Measurements from ENCODE around the gene CYP4B1. TPM values are rescaled to one million over a fixed set of nuclear protein-coding genes. Genes with fewer than 3 reads are reported as not detected.

Gene CYP4B1
- total RNA-seq, 1 experiment from 2014 or later, result not detected

DNA sequence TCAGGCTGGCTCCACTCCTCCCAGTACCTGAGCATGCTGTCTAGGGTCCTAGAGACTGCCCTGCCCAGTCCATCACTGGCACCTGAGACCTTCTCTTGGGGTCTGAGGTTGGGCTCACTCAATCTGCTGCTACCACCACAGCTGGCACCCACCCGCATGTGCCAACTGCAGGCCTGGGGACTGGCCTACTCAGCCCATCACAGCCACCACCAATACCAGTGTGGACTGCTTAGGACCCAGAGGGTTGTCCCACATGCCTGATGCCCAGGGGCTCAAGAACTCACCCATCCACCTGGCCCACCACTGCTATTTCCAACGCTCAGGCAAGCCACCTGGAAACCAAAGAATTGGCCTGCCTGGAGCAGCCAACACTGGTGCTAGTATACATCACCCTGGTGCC is 63.5 kb downstream of the CYP4B1 start:
- no peak overlapping the region for H2BK12ac ChIP-seq (ENCODE audit: insufficient read length, low read depth, low read length)
- no peaks in the 10 kb centered on the region for H3K23me2 ChIP-seq (ENCODE audit: insufficient read length, low read depth, low read length, poor library complexity, severe bottlenecking)
- H2BK120ac ChIP-seq (ENCODE audit: low read depth, low read length, poor library complexity, severe bottlenecking), result no peak overlapping the region
- no peak overlapping the region; the same call in 1 of the 2 replicates for H3K14ac ChIP-seq (ENCODE audit: insufficient read depth, low read length)
- no peak overlapping the region for H3K27ac Mint-ChIP-seq
- no peak overlapping the region for H4K8ac ChIP-seq (replicated peaks; ENCODE audit: insufficient read length, low read depth, low read length)
- no peak overlapping the region for H3K9ac ChIP-seq (ENCODE audit: extremely low read depth, insufficient read length, low read length)
- H4K5ac ChIP-seq (ENCODE audit: insufficient read length, low read depth, low read length), result no peak overlapping the region
- TF ChIP-seq, protein P1, sequence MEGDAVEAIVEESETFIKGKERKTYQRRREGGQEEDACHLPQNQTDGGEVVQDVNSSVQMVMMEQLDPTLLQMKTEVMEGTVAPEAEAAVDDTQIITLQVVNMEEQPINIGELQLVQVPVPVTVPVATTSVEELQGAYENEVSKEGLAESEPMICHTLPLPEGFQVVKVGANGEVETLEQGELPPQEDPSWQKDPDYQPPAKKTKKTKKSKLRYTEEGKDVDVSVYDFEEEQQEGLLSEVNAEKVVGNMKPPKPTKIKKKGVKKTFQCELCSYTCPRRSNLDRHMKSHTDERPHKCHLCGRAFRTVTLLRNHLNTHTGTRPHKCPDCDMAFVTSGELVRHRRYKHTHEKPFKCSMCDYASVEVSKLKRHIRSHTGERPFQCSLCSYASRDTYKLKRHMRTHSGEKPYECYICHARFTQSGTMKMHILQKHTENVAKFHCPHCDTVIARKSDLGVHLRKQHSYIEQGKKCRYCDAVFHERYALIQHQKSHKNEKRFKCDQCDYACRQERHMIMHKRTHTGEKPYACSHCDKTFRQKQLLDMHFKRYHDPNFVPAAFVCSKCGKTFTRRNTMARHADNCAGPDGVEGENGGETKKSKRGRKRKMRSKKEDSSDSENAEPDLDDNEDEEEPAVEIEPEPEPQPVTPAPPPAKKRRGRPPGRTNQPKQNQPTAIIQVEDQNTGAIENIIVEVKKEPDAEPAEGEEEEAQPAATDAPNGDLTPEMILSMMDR (conservative IDR thresholded peaks at IDR 0.05), result no peak
- H3K79me2 ChIP-seq (ENCODE audit: insufficient read depth, low read length), result no peaks in the 10 kb centered on the region
- no CpG with 5 or more reads among the region's 2 CpGs for WGBS (ENCODE audit: extremely low coverage, insufficient read length, low lambda C conversion rate)
- peaks cover 10 to 14% of the 10 kb centered on the region in 2 experiments for H3K4me1 Mint-ChIP-seq
- H2BK15ac ChIP-seq (ENCODE audit: low read depth, low read length), result no peak overlapping the region
- H2AFZ ChIP-seq (ENCODE audit: low read length), result no peak overlapping the region
- H3K4me2 ChIP-seq (ENCODE audit: insufficient read depth, insufficient read length, low read length), result no peak overlapping the region
- no peak overlapping the region for H3T11ph ChIP-seq (ENCODE audit: low read length)
- no peak overlapping the region for H3K27ac ChIP-seq (ENCODE audit: insufficient read length, low read depth, low read length)
- no peak overlapping the region for H3K4me3 Mint-ChIP-seq
- H3K9me3 Mint-ChIP-seq, result peaks cover 3 to 5% of the 10 kb centered on the region in 2 experiments; a peak in 2 of 5 replicates
- no peaks in the 10 kb centered on the region for H3K27me3 ChIP-seq (ENCODE audit: insufficient read depth, low read length)
- no peak overlapping the region for H3K23ac ChIP-seq (ENCODE audit: insufficient read length, low read depth, low read length)
- no peak overlapping the region for H2AK5ac ChIP-seq (ENCODE audit: insufficient read length, low read length)
- H3K18ac ChIP-seq (ENCODE audit: insufficient read length, low read depth, low read length), result no peak overlapping the region
- H4K20me1 ChIP-seq (ENCODE audit: control insufficient read depth, insufficient read depth, insufficient read length), result no peaks in the 10 kb centered on the region
- H3K36me3 Mint-ChIP-seq (ENCODE audit: insufficient read depth in 1 of 3, low read depth in 3 of 3), result no peaks in the 10 kb centered on the region; a peak in 2 of 7 replicates
- no peak overlapping the region for H2BK20ac ChIP-seq (ENCODE audit: low read depth, low read length, poor library complexity, severe bottlenecking)
- no peaks in the 10 kb centered on the region for H3K4me1 ChIP-seq (ENCODE audit: insufficient read depth, low read length)
- H3K79me1 ChIP-seq (ENCODE audit: insufficient read depth, low read depth, low read length, poor library complexity, severe bottlenecking), result no peaks in the 10 kb centered on the region
- peaks cover 2% of the 10 kb centered on the region; the same call in 1 of the 2 replicates for H3K27me3 Mint-ChIP-seq (ENCODE audit: low read depth)
- no peak for DNase-seq
- no peak overlapping the region for H3K56ac ChIP-seq (ENCODE audit: insufficient read length, low read depth, low read length)
- no peak overlapping the region for H2BK5ac ChIP-seq (ENCODE audit: insufficient read length, low read length)
- H4K91ac ChIP-seq (ENCODE audit: insufficient read length, low read depth, low read length), result no peak overlapping the region
- no peak overlapping the region for H3K4ac ChIP-seq (ENCODE audit: low read depth, low read length)
- H3K9me3 ChIP-seq (ENCODE audit: control insufficient read depth, low read depth, low read length), result no peaks in the 10 kb centered on the region

Other genes starting within 250 kb of the CYP4B1 start
- gene KNCN, start 247.4 kb upstream of the CYP4B1 start, total RNA-seq (2021), result not detected in 2 replicates
- 12.9 and 13.4 TPM in 2 replicates for gene MKNK1, start 194.8 kb upstream of the CYP4B1 start, total RNA-seq (2021)
- 3.2 and 4.1 TPM in 2 replicates for gene MOB3C, start 182.2 kb upstream of the CYP4B1 start, total RNA-seq (2021)
- gene ATPAF1, start 130.7 kb upstream of the CYP4B1 start, total RNA-seq (2021), result 57.3 and 59.6 TPM in 2 replicates
- not detected in 2 replicates for gene TEX38, start 127.2 kb upstream of the CYP4B1 start, total RNA-seq (2021)
- gene EFCAB14, start 79.9 kb upstream of the CYP4B1 start, total RNA-seq (2021), result 41.6 and 42.2 TPM in 2 replicates
- gene CYP4A11, start 142.4 kb downstream of the CYP4B1 start, total RNA-seq (2021), result not detected in 2 replicates
- gene CYP4X1, start 224.6 kb downstream of the CYP4B1 start, total RNA-seq (2021), result 0.44 and 0.50 TPM in 2 replicates